Endothelial cell of hepatic sinusoid (primary cell): ENCODE results near the gene CASP10.

Experiments
- in situ Hi-C: cut with HindIII; loops from 2 replicates; pipeline ENCODE4 v1.10.0; 2017; ENCODE audit warnings: low sequenced_read_pairs

Gene CASP10

GRCh38 chr2:201194097-201194496 is 11.2 kb downstream of the CASP10 start:
- in situ Hi-C loops: loop anchor here (25.0 kb wide), 1 partner anchor 282 kb away; no protein-coding TSS in a partner anchor

DNA sequence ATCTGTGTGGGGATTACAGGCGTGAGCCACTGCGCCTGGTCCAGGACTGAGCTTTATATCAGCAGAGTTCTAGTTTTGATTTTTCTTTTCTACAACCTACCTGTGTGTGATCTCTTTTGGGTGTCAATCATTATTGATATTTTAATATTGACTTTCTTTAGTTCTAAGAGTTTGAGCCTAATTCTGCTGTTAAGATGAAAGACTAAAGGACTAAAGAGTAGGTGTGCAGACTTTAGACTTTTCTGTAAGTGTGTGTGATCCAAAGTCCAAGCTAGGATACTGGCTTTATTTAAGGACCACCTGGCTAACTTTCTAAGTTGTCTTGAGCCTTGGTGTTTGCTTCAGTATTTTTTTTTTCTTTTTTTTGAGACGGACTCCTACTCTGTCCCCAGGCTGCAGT is 12.4 kb downstream of the CASP10 start:
- in situ Hi-C loops: loop anchor here (25.0 kb wide), 1 partner anchor 283 kb away; no protein-coding TSS in a partner anchor

DNA sequence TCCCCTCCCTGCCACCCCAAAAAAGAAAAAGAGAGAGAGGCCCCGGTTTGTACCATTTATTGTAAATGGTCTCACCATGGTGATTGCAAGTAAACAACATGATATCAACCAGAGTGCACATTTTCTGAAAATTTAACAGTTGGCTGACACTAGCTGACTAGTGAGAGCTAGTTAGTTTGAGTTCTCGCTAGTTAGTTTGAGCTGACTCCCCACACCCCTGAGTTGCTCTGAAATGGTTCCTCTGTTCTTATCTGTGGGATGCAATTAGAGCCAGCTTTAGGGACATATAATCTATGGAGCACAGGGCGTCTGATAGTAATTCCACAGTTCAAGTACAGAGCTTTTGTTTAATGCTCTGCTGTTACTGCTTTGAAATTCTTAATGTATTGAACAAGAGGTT is 13.1 kb downstream of the CASP10 start:
- in situ Hi-C loops: loop anchor here (25.0 kb wide), 1 partner anchor 284 kb away; no protein-coding TSS in a partner anchor

- in situ Hi-C loops: loop anchor here (25.0 kb wide), 1 partner anchor 285 kb away; no protein-coding TSS in a partner anchor
Observed at GRCh38 chr2:201196803-201197202, 13.9 kb downstream of the CASP10 start.

DNA sequence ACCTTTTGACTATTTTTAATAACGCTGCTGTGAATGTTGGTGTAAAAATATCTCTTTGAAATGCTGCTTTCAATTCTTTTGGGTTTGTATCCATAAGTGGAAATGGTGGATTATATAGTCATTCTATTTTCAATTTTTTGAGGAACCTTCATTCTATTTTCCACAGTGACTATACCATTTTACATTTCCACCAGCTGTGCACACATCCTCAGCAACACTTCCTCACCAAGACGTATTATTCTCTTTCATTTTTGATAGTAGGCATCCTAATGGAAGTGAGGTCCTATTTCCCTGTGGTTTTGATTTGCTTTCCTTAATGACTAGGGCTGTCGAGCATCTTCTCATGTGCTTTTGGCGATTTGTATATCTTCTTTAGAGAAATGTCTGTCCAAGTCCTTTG is 14.8 kb downstream of the CASP10 start:
- in situ Hi-C loops: loop anchor here (25.0 kb wide), 1 partner anchor 285 kb away; no protein-coding TSS in a partner anchor

DNA sequence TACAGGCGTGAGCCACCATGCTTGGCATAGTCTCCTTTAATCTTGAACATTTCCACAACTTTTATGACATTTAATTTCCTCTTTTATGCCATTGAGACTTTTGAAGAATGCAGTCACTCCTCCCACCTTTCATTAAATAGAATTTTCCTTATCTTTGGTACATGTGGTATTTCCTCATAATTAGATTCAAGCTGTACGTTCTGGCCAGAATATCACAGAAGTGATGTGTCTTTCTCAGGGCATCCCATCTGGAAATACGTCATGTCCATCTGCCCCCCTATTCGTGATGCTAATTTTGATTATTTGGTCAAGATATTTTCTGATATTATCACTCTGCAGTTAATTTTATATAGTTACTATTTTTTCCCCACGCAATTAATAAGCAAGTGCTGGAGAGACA is 16.9 kb downstream of the CASP10 start:
- in situ Hi-C loops: loop anchor here (5.0 to 25.0 kb wide), 2 partner anchors 83 to 288 kb away; partner anchors contain the start of gene CFLAR

DNA sequence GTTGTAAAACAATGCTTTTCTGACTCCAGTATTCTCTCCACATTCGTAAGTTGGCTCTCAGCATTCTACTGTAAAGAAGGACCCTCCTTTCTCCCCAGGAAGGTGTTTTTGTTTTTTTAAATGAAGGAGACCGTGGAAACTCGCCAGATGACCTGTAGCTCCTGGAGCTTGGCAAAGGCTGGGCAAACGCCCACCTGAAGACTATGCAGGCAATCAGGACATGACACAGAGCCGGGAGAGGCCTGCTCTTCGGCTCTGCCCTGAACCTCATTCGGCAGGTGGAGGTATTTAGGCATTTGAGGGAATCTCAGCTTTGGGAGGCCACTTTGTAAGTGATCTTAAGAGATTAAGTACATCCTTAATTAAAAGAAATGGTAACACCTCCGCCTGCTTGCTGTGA is 17.4 kb downstream of the CASP10 start:
- in situ Hi-C loops: loop anchor here (5.0 kb wide), 1 partner anchor 83 kb away; the partner anchor contains the start of gene CFLAR

GRCh38 chr2:201201371-201201770 is 18.4 kb downstream of the CASP10 start:
- in situ Hi-C loops: loop anchor here (5.0 kb wide), 1 partner anchor 84 kb away; the partner anchor contains the start of gene CFLAR

- in situ Hi-C loops: loop anchor here (5.0 kb wide), 1 partner anchor 87 kb away; the partner anchor contains the start of gene CFLAR
Observed at GRCh38 chr2:201203916-201204654, 21.1 kb downstream of the CASP10 start.

- in situ Hi-C loops: loop anchor here (5.0 kb wide), 1 partner anchor 88 kb away; the partner anchor contains the start of gene CFLAR
Observed at GRCh38 chr2:201204655-201205514, 21.9 kb downstream of the CASP10 start.

GRCh38 chr2:201205515-201205849 is 22.5 kb downstream of the CASP10 start:
- in situ Hi-C loops: no loop called here

GRCh38 chr2:201208563-201209252 is 25.8 kb downstream of the CASP10 start:
- in situ Hi-C loops: no loop called here

- in situ Hi-C loops: no loop called here
Observed at GRCh38 chr2:201215963-201216362, 33.0 kb downstream of the CASP10 start.

DNA sequence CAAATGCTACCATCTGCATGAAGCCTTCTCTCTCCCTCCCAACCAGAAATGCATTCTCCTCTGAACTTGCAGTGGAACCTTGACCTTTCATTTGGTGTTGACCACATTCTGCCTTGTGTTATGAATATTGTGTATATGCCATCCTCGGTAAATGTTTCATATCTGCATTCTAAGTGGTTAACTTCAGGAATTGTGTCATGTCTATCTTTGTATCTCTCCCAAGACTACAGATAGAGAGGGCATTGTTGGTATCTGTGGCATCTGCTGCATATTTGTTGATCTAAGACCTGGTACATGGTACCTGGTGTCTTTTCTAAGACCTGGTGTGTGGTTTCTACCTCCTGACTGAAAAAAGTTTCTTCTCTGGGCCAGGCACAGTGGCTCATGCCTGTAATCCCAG is 34.0 kb downstream of the CASP10 start:
- in situ Hi-C loops: no loop called here

- in situ Hi-C loops: no loop called here
Observed at GRCh38 chr2:201218780-201219179, 35.8 kb downstream of the CASP10 start.

GRCh38 chr2:201219328-201220096 is 36.6 kb downstream of the CASP10 start:
- in situ Hi-C loops: no loop called here

- in situ Hi-C loops: no loop called here
Observed at GRCh38 chr2:201220102-201220570, 37.2 kb downstream of the CASP10 start.

- in situ Hi-C loops: no loop called here
Observed at GRCh38 chr2:201223089-201224073, 40.4 kb downstream of the CASP10 start.
